Neutrophil (primary cell): Measurements from ENCODE around the gene SEMA7A.
A peak's percentile ranks its signal among the peaks of the same experiment; 100 is the strongest.

Experiments used
- H3K27ac ChIP-seq: fragments of 200-600 bp; sonication (generic); 2 replicates; pipeline ENCODE4 v1.5.1; 2016; ENCODE audit warnings: mild to moderate bottlenecking, moderate library complexity
- H3K27me3 ChIP-seq: fragments of 200-600 bp; sonication (generic); 2 replicates; pipeline ENCODE4 v1.6.0; 2016; ENCODE audit warnings: mild to moderate bottlenecking
- H3K36me3 ChIP-seq: fragments of 200-600 bp; sonication (generic); 2 replicates; pipeline ENCODE4 v1.5.1; 2017
- H3K4me1 ChIP-seq, 2 experiments: fragments of 200-600 bp in 1 of 2; sonication (generic) in 1 of 2; 1 replicate in 1 of 2; 2 replicates in 1 of 2; pipeline versions ENCODE4 v1.5.1 to v1.6.1; 2013 to 2016; ENCODE audit warnings: low read depth in 1 of 2, low read length in 1 of 2, mild to moderate bottlenecking in 1 of 2, moderate library complexity in 1 of 2; ENCODE audit not compliant: control insufficient read depth in 1 of 2, insufficient read depth in 1 of 2
- H3K4me3 ChIP-seq, 2 experiments: fragments of 200-600 bp in 1 of 2; sonication (generic) in 1 of 2; 1 replicate in 1 of 2; 2 replicates in 1 of 2; pipeline ENCODE4 v1.5.1; 2013 to 2016; ENCODE audit warnings: low read depth in 1 of 2, low read length in 1 of 2, mild to moderate bottlenecking in 1 of 2, moderate library complexity in 1 of 2
- H3K9me3 ChIP-seq: fragments of 200-600 bp; sonication (generic); 2 replicates; pipeline ENCODE4 v1.5.1; 2016
- TF ChIP-seq, protein P1 (sequence below): fragments of 200-600 bp; sonication (generic); IDR thresholded peaks from 2 replicates; pipeline ENCODE4 v1.5.1; 2016; ENCODE audit warnings: antibody characterized with exemption

Gene SEMA7A

DNA sequence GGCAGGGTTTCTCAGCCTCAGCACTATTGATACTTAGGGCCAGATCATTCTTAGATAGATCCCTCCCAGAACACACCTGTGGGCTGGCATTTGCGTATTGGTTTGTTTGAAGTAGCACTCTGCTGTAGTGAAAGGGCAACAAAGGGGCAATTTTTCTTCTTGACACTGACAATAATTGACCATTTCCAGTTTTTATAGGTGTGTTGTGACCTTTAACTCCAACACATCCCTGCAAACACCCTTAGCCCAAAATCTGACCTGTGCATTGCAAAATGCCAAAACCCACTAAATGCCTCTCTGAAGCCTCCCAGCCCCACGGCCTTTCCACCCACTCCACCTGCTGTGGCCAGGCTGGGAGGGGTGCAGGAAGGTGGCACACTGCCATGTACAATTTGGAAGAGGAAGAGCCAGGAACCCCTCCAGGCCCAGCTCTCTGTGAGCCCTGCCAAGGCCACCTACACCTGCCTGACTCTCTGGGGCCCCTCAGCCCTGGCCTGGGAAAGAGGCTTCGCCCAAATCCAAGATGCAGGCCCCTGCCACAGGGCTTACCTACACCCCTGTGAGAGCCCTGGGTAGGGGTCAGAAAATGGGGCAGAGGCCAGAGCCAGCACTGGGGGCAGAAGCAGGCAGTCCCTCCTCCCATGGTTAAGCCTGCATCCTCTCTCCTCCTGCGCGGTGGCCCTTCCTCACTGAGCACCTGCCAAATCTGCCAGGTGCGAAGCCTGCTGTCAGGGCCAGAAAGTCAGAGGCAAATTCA lies 56.8 kb downstream of the SEMA7A start:
- H3K9me3 ChIP-seq = no peaks in the 10 kb centered on the region
- H3K4me1 ChIP-seq = peaks cover 17 to 19% of the 10 kb centered on the region in 2 experiments
- H3K27ac ChIP-seq = no peak overlapping the region
- TF ChIP-seq, protein P1, sequence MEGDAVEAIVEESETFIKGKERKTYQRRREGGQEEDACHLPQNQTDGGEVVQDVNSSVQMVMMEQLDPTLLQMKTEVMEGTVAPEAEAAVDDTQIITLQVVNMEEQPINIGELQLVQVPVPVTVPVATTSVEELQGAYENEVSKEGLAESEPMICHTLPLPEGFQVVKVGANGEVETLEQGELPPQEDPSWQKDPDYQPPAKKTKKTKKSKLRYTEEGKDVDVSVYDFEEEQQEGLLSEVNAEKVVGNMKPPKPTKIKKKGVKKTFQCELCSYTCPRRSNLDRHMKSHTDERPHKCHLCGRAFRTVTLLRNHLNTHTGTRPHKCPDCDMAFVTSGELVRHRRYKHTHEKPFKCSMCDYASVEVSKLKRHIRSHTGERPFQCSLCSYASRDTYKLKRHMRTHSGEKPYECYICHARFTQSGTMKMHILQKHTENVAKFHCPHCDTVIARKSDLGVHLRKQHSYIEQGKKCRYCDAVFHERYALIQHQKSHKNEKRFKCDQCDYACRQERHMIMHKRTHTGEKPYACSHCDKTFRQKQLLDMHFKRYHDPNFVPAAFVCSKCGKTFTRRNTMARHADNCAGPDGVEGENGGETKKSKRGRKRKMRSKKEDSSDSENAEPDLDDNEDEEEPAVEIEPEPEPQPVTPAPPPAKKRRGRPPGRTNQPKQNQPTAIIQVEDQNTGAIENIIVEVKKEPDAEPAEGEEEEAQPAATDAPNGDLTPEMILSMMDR = no peak
- peaks cover 46% of the 10 kb centered on the region for H3K27me3 ChIP-seq
- H3K36me3 ChIP-seq = no peaks in the 10 kb centered on the region
- no peak overlapping the region for H3K4me3 ChIP-seq

- TF ChIP-seq, protein P1 = no peak
Observed at GRCh38 chr15:74376226-74376625, 57.5 kb downstream of the SEMA7A start.

DNA sequence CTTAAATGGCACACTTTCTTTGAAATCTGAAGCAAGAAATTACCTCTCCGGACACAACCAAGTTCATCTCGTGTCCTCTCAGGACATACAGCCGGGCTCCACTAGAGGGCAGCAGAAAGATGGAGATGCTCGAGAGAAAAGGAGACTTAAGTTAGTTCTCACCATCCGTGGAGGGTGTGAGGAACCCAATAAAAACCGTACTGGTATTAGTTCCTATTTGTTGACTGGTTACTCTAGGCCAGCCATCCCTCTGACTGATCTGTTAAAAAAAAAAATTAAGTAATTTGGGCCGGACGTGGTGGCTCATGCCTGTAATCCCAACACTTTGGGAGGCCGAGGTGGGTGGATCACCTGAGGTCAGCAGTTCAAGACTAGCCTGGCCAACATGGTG lies 58.5 kb downstream of the SEMA7A start:
- H3K27ac ChIP-seq = no peak overlapping the region
- H3K4me1 ChIP-seq = peaks cover 17 to 19% of the 10 kb centered on the region in 2 experiments
- no peaks in the 10 kb centered on the region for H3K9me3 ChIP-seq
- H3K4me3 ChIP-seq = no peak overlapping the region
- TF ChIP-seq, protein P1 = peak; percentile 91
- H3K36me3 ChIP-seq = no peaks in the 10 kb centered on the region
- H3K27me3 ChIP-seq = peaks cover 63% of the 10 kb centered on the region

More at GRCh38 chr15:74376226-74376625, 57.5 kb downstream of the SEMA7A start:
- Histone ChIP-seq H3K4me1 (peaks cover 17 to 19% of the 10 kb centered on the region in 2 experiments), H3K27ac (no peak overlapping the region), H3K9me3 (no peaks in the 10 kb centered on the region), H3K27me3 (peaks cover 54% of the 10 kb centered on the region), H3K36me3 (no peaks in the 10 kb centered on the region), H3K4me3 (no peak overlapping the region)

DNA sequence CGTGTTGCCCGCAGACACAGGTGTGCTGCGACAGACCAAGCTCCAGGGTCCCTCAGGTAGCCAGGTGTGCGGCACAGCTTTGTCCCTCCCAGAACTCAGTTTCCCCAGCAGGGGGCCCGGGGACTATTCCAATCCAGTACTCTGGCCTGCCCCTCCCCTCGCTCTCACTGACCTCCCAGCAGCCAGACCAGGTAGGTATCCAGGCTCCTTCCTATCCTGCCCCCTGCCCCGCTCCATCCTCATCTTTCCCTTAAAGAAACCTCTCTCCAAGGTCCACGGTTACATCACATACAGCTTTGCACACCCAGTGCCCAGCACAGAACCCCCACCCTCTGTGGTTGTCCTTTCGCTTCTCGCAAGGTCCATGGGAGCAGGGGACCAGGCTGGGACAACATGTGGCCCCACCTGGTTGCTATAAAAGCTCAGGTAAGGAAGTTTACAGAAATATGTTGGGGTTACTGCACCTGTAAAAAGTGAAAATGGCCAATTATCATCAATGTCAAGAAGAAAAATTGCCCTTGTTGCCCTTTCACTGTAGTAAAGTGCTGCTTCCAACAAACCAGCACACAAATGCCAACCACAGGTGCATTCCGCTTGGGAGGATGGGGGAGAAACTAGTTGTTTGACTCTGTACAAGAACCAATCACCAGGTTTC lies 59.0 kb downstream of the SEMA7A start:
- TF ChIP-seq, protein P1 = no peak
- H3K4me3 ChIP-seq = peak overlapping the region; percentile 85
- peaks cover 64% of the 10 kb centered on the region for H3K27me3 ChIP-seq
- H3K36me3 ChIP-seq = no peaks in the 10 kb centered on the region
- H3K27ac ChIP-seq = no peak overlapping the region
- H3K4me1 ChIP-seq = peaks cover 17 to 19% of the 10 kb centered on the region in 2 experiments
- no peaks in the 10 kb centered on the region for H3K9me3 ChIP-seq

- Histone ChIP-seq H3K4me3 (peak overlapping the region; percentile 85), H3K9me3 (no peaks in the 10 kb centered on the region), H3K27me3 (peaks cover 69% of the 10 kb centered on the region), H3K36me3 (no peaks in the 10 kb centered on the region), H3K4me1 (peaks cover 17 to 19% of the 10 kb centered on the region in 2 experiments), H3K27ac (peak overlapping the region; percentile 14)
- TF ChIP-seq, protein P1 = peak; percentile 81
Observed at GRCh38 chr15:74373731-74374647, 59.8 kb downstream of the SEMA7A start.
